Esophagus muscularis mucosa (tissue), 3 donors: ENCODE data around the gene GALNT1.

Source experiments
- CTCF ChIP-seq, 3 experiments: fragments of 200-600 bp in 2 of 3; fragments of 450-650 bp in 1 of 3; sonication (generic) in 2 of 3; IDR thresholded peaks; one replicate each; pipeline ENCODE4 v1.5.1; 2017 to 2019; ENCODE audit warnings: antibody characterized with exemption in 3 of 3, mild to moderate bottlenecking in 2 of 3, moderate library complexity in 1 of 3
- POLR2A ChIP-seq: fragments of 450-650 bp; IDR thresholded peaks from one replicate; pipeline ENCODE4 v1.6.1; 2017; ENCODE audit warnings: antibody characterized with exemption, moderate library complexity, mild to moderate bottlenecking, low read depth
- POLR2AphosphoS5 ChIP-seq, 2 donors: sonication (generic); formaldehyde crosslinking; IDR thresholded peaks; one replicate each; pipeline ENCODE4 v1.6.1; 2017; ENCODE audit warnings: antibody characterized with exemption in 2 of 2

GRCh38 chr18:35662293-35663062, 80.9 kb downstream of the GALNT1 start:
- no peak for TF ChIP-seq CTCF (IDR thresholded peaks at IDR 0.05)
- TF ChIP-seq POLR2A, result no peak
- TF ChIP-seq POLR2AphosphoS5 (IDR thresholded peaks at IDR 0.05), result no peak
